ENCODE results near the gene NRXN2.
"Not testable (repeated sequence)": the region's sequence is repeated elsewhere in the genome, so short reads cannot be mapped to it uniquely, and the experiment has no call there.

NRXN2 gene

DNA sequence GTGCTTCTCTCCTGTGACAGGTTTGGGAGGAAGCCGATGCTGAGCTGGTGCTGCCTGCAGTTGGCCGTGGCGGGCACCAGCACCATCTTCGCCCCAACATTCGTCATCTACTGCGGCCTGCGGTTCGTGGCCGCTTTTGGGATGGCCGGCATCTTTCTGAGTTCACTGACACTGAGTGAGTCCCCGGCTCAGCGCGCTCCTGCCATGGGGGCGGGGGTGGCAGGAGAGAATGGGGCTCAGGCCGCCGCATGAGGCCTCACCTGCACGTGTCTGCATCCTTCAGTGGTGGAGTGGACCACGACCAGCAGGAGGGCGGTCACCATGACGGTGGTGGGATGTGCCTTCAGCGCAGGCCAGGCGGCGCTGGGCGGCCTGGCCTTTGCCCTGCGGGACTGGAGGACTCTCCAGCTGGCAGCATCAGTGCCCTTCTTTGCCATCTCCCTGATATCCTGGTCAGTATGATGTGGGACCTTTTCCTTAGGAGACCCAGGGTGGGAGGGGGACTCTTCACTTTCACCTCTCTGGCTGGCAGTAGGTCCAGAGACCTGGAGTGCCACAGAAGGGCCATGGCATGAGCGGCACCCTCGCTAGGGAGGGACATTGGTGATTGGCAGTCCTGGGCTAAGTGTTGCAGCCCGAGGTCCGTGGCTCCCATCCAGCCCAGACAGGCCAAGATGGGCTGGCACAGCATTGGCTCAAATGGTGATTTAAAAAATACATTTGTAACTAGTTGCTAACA is 160.8 kb downstream of the NRXN2 start:
- DNase-seq: no peak

- not testable (repeated sequence) for DNase-seq
Observed at GRCh38 chr11:64561429-64561828, 161.6 kb downstream of the NRXN2 start.

DNA sequence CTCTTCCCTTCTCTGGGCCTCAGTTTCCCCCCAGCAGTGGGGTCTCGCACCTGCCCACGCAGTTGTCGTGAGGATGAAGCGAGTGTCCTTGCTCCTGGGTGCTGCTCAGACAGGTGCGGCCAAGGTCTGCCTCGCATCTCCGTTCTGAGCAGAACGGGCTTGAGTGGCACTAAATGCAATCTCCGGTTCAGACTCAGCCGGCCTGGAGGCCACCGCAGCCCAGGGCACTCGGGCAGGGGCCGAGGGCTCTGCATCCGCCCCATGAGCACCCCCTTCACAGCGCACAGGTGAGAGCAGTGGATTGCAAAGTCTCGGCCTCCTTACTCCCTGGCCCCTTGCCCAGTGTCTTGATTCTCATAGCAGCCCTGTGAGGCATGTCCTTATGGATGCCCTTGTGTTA is 162.1 kb downstream of the NRXN2 start:
- no peak for DNase-seq

GRCh38 chr11:64560139-64560771 is 162.7 kb downstream of the NRXN2 start:
- DNase-seq: no peak

GRCh38 chr11:64559351-64560138 is 163.5 kb downstream of the NRXN2 start:
- DNase-seq: no peak

DNA sequence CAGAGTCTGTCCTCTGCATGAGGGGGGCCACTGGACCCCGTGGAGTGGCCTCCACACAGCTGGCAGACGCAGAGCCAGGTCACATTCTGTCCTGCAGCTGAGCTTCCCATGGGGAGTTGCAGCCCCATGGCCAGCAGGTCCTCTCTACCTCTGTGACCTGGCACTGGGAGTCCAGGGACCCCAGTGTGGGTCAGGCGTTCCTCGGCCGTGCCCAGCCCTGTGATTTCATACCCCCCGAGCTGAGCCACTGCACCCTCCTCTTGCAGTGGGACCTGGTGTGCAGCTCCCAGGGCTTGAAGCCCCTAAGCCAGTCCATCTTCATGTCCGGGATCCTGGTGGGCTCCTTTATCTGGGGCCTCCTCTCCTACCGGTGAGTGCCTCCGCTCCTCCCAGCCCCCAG is 164.1 kb downstream of the NRXN2 start:
- DNase-seq: no peak

GRCh38 chr11:64558065-64558745 is 164.8 kb downstream of the NRXN2 start:
- no peak for DNase-seq

DNA sequence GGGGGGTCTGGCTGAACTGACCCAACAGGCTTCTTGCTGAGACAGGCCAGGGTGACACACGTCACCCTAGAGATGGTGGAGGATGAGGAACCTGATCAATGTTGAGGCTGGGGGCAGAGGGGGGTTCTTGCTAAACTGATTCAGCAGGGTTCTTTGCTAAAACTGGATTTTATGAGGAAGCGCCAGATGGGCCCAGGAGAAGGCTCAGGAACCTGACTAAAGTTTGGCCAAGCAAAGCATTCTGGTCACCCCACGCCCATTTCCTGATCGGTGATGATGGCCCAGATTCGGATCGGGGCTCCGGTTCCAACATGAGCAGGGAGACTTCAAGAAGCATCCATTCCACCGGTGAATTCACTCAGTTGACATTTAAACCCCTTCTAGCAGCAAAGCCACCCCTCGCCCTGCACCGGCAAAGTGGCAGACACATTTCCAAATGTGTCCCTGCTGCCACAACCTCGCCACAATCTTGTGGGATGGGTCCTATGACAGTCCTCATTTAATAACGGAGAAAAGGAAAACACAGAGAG is 166.2 kb downstream of the NRXN2 start:
- DNase-seq: no peak

Data from suppressor macrophage treated with lipopolysaccharide for 4 hours (primary cell).